Endothelial cell of umbilical vein (primary cell): ENCODE measurements around the gene DVL1. TPM values are rescaled to one million over a fixed set of nuclear protein-coding genes. Genes with fewer than 3 reads are reported as not detected.

ENCODE experiments used
- BruUV-seq: library from RNA; stranded (reverse); fragments of 400-500 nt; replicated peaks from 2 replicates; lab custom pipeline; 2021; lab: Mats Ljungman, UMichigan
- CTCF ChIA-PET: fragments of 300-600, 350-600 bp; sonication (Branson Sonifier 250); formaldehyde crosslinking; loops from one replicate; lab custom pipeline; 2021; ENCODE audit warnings: antibody characterized with exemption, inconsistent platforms; lab: Charles Lee
- POLR2A ChIA-PET: fragments of 300-600, 350-600 bp; sonication (Branson Sonifier 250); formaldehyde crosslinking; loops from one replicate; lab custom pipeline; 2021; ENCODE audit warnings: antibody characterized with exemption, inconsistent platforms; lab: Charles Lee
- DNase-seq: peaks from one replicate; pipeline ENCODE4 v3.0.0-alpha.2; 2011; ENCODE audit warnings: low read depth, low spot score
- FAIRE-seq: peaks from 2 replicates; lab custom pipeline; 2011; peaks lifted over from hg19 to GRCh38; lab: Jason Lieb, UNC
- H2AFZ ChIP-seq: 2 replicates; pipeline ENCODE4 v1.6.0; 2012; ENCODE audit warnings: low read depth, low read length, control low read depth, inconsistent platforms
- H3K27ac ChIP-seq: 2 replicates; pipeline ENCODE4 v1.5.1; 2011; ENCODE audit warnings: low read depth, mild to moderate bottlenecking, control low read depth, low read length, moderate library complexity; ENCODE audit not compliant: insufficient read depth
- H3K27me3 ChIP-seq, 2 experiments: 2 replicates each; pipeline versions ENCODE4 v1.6.0 to v1.6.1; 2011; ENCODE audit warnings: low read length in 2 of 2, mixed read lengths in 1 of 2; ENCODE audit not compliant: control insufficient read depth in 2 of 2, insufficient read depth in 2 of 2
- H3K36me3 ChIP-seq, 2 experiments: 2 replicates in 1 of 2; 3 replicates in 1 of 2; pipeline ENCODE4 v1.5.1; 2011; ENCODE audit warnings: low read length in 2 of 2, mild to moderate bottlenecking in 1 of 2, moderate library complexity in 1 of 2; ENCODE audit not compliant: control insufficient read depth in 2 of 2, insufficient read depth in 2 of 2; ENCODE audit errors: extremely low read depth in 1 of 2
- H3K4me1 ChIP-seq: 3 replicates; pipeline ENCODE4 v1.5.1; 2011; ENCODE audit warnings: mild to moderate bottlenecking, low read length; ENCODE audit not compliant: control insufficient read depth, insufficient read depth; ENCODE audit errors: extremely low read depth
- H3K4me2 ChIP-seq: 2 replicates; pipeline ENCODE4 v1.6.1; 2011; ENCODE audit warnings: low read length, control low read depth, mixed read lengths; ENCODE audit not compliant: insufficient read depth
- H3K4me3 ChIP-seq, 3 experiments: fragments of 200-600 bp in 1 of 3; sonication (generic), shearing (Covaris generic) in 1 of 3; replicated peaks in 1 of 3; 2 replicates each; pipeline ENCODE4 v1.5.1; 2011 to 2016; ENCODE audit warnings: control low read depth in 3 of 3, low read length in 3 of 3, mild to moderate bottlenecking in 2 of 3, inconsistent platforms in 1 of 3, low read depth in 1 of 3, moderate library complexity in 1 of 3; ENCODE audit not compliant: insufficient read depth in 1 of 3
- H3K79me2 ChIP-seq: 2 replicates; pipeline ENCODE4 v1.6.0; 2012; ENCODE audit warnings: low read length, inconsistent platforms; ENCODE audit not compliant: control insufficient read depth, insufficient read depth
- H3K9ac ChIP-seq: replicated peaks from 2 replicates; pipeline ENCODE3; 2011; ENCODE audit warnings: low read length, control low read depth; ENCODE audit not compliant: insufficient read depth; ENCODE audit errors: extremely low read depth
- H3K9me1 ChIP-seq: replicated peaks from 3 replicates; pipeline ENCODE4 v1.6.0; 2011; ENCODE audit warnings: mild to moderate bottlenecking, low read length; ENCODE audit not compliant: control insufficient read depth, insufficient read depth; ENCODE audit errors: extremely low read depth
- H3K9me3 ChIP-seq: replicated peaks from 2 replicates; pipeline ENCODE4 v1.5.1; 2012; ENCODE audit warnings: low read length, inconsistent platforms; ENCODE audit not compliant: control insufficient read depth, insufficient read depth
- H4K20me1 ChIP-seq: replicated peaks from 2 replicates; pipeline ENCODE3; 2011; ENCODE audit warnings: mild to moderate bottlenecking, low read length; ENCODE audit not compliant: control insufficient read depth, insufficient read depth; ENCODE audit errors: extremely low read depth
- EZH2 ChIP-seq: IDR thresholded peaks from 2 replicates; pipeline ENCODE4 v1.6.1; 2012; ENCODE audit warnings: borderline replicate concordance, low read depth, mild to moderate bottlenecking, moderate library complexity, low read length, inconsistent platforms; ENCODE audit not compliant: severe bottlenecking
- FOS ChIP-seq: IDR thresholded peaks from 2 replicates; pipeline ENCODE4 v1.6.1; 2011; ENCODE audit warnings: mild to moderate bottlenecking, low read length, moderate library complexity, borderline replicate concordance; ENCODE audit not compliant: insufficient read depth
- GATA2 ChIP-seq: IDR thresholded peaks from 2 replicates; pipeline ENCODE4 v1.7.0; 2011; ENCODE audit warnings: low read depth, mild to moderate bottlenecking, moderate library complexity, mixed read lengths, low read length; ENCODE audit not compliant: insufficient read length, insufficient read depth
- JUN ChIP-seq: IDR thresholded peaks from 2 replicates; pipeline ENCODE4 v1.6.1; 2011; ENCODE audit warnings: borderline replicate concordance, low read depth; ENCODE audit not compliant: insufficient read length, insufficient read depth
- MYC ChIP-seq: IDR thresholded peaks from one replicate; pipeline ENCODE4 v1.6.1; 2011; ENCODE audit warnings: mild to moderate bottlenecking, low read depth, low read length
- POLR2A ChIP-seq: IDR thresholded peaks from 2 replicates; pipeline ENCODE4 v1.6.1; 2012; ENCODE audit warnings: low read depth, mild to moderate bottlenecking, control low read depth, low read length
- POLR2AphosphoS5 ChIP-seq: IDR thresholded peaks from 2 replicates; pipeline ENCODE4 v1.6.1; 2012; ENCODE audit warnings: low read depth, mild to moderate bottlenecking, control low read depth, low read length, moderate library complexity; ENCODE audit not compliant: insufficient read depth
- dilution Hi-C: fragments of 300-500 bp; cut with MboI; formaldehyde crosslinking; loops from one replicate; pipeline ENCODE4 v1.15.0; 2019; ENCODE audit warnings: low sequenced_read_pairs; ENCODE audit not compliant: extremely low pct_ligation_motif_present
- intact Hi-C: fragments of 100-400 bp; cut with micrococcal nuclease; formaldehyde crosslinking; loops from one replicate; pipeline ENCODE4 v1.10.0; 2022
- polyA plus RNA-seq, 4 experiments: library from polyadenylated mRNA; depleted of rRNA in 3 of 4; stranded (reverse) in 3 of 4; unstranded in 1 of 4; fragments of >200 nt; gene quantifications; 2 replicates each; pipeline versions ENCODE4 v1.2.1 to v1.2.3, GENCODE V29; 2011 to 2012; ENCODE audit warnings: missing spikeins in 1 of 4
- total RNA-seq: library from RNA; stranded (reverse); gene quantifications from 2 replicates; pipeline ENCODE4 v1.2.3, GENCODE V29; 2021
- TF ChIP-seq, protein P1 (sequence below): IDR thresholded peaks from 2 replicates; pipeline ENCODE4 v1.6.1; 2011; ENCODE audit not compliant: insufficient read depth, insufficient read length
- TF ChIP-seq, protein P2 (sequence below), 2 donors: IDR thresholded peaks; 1 replicate in 1 of 2; 2 replicates in 1 of 2; pipeline ENCODE4 v1.5.1; 2011; ENCODE audit warnings: low read length in 2 of 2, mild to moderate bottlenecking in 2 of 2, moderate library complexity in 2 of 2, control low read depth in 1 of 2, inconsistent platforms in 1 of 2, low read depth in 1 of 2; ENCODE audit not compliant: insufficient read depth in 1 of 2; ENCODE audit errors: extremely low read depth in 1 of 2

DVL1 gene
- total and polyA plus RNA-seq, 2 donors (not counting 3 experiments of a cell fraction or from before 2014, with no cell fraction given), result 26.8 to 36.5 TPM

DNA sequence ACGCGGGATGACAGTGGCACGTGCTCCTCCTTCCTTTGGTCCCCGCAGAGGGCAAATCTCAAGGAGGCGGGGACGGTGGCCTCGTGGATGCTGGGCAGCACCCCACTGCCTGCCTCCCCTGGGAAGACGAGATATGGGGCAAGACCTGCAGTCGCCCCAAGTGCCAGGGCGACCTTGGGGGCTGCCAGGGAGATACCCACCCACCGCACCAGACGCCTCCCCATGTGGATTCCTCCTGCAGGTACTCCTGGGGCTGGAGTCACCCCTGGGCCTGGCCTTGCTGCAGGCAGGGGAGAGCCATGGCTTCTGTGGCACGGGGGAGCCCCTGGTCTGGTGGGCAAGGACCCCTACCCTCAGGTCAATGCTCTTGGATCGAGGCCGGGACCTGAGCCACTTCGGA lies 31.6 kb upstream of the DVL1 start:
- no peaks in the 10 kb centered on the region for H4K20me1 ChIP-seq
- no peaks in the 10 kb centered on the region for H3K9me3 ChIP-seq
- intact Hi-C loops (no loop called here), dilution Hi-C loops (no loop called here)
- BruUV-seq, result no TSS peak
- ChIA-PET CTCF (interaction anchor here (1.4 kb wide), 1 partner anchor 21 kb away, joined by 4 read pairs; no protein-coding TSS in a partner anchor), POLR2A (no interaction called here)
- TF ChIP-seq POLR2AphosphoS5 (no peak), FOS (no peak), MYC (no peak), EZH2 (no peak), GATA2 (no peak), JUN (no peak), POLR2A (no peak)
- TF ChIP-seq, protein P1, sequence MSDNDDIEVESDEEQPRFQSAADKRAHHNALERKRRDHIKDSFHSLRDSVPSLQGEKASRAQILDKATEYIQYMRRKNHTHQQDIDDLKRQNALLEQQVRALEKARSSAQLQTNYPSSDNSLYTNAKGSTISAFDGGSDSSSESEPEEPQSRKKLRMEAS, result no peak
- TF ChIP-seq, protein P2, sequence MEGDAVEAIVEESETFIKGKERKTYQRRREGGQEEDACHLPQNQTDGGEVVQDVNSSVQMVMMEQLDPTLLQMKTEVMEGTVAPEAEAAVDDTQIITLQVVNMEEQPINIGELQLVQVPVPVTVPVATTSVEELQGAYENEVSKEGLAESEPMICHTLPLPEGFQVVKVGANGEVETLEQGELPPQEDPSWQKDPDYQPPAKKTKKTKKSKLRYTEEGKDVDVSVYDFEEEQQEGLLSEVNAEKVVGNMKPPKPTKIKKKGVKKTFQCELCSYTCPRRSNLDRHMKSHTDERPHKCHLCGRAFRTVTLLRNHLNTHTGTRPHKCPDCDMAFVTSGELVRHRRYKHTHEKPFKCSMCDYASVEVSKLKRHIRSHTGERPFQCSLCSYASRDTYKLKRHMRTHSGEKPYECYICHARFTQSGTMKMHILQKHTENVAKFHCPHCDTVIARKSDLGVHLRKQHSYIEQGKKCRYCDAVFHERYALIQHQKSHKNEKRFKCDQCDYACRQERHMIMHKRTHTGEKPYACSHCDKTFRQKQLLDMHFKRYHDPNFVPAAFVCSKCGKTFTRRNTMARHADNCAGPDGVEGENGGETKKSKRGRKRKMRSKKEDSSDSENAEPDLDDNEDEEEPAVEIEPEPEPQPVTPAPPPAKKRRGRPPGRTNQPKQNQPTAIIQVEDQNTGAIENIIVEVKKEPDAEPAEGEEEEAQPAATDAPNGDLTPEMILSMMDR (IDR thresholded peaks at IDR 0.05; ENCODE audit: extremely low read depth in 1 of 2, insufficient read depth in 1 of 2, low read depth in 1 of 2, low read length in 2 of 2), result no peak
- no peak overlapping the region for H3K9ac ChIP-seq
- no peak overlapping the region for H3K4me3 ChIP-seq
- FAIRE-seq, result no peak
- no peak overlapping the region for H3K27ac ChIP-seq
- H3K9me1 ChIP-seq, result no peaks in the 10 kb centered on the region
- no peak overlapping the region for H2AFZ ChIP-seq
- no peaks in the 10 kb centered on the region for H3K4me1 ChIP-seq
- no peak overlapping the region for H3K4me2 ChIP-seq
- no peak for DNase-seq
- no peaks in the 10 kb centered on the region for H3K27me3 ChIP-seq
- peaks cover 2 to 6% of the 10 kb centered on the region in 2 experiments for H3K36me3 ChIP-seq
- H3K79me2 ChIP-seq, result peaks cover 3% of the 10 kb centered on the region
